Osteocyte (in vitro differentiated cells): ENCODE results near the gene CEP170B. TPM values are rescaled to one million over a fixed set of nuclear protein-coding genes. Genes with fewer than 3 reads are reported as not detected.

ENCODE experiments used
- DNase-seq: peaks from one replicate; pipeline ENCODE4 v3.0.0; 2021; ENCODE audit warnings: mixed read lengths; ENCODE audit not compliant: unreplicated experiment; ENCODE audit errors: extremely low spot score
- H3K27ac Mint-ChIP-seq: one replicate; pipeline ENCODE4 v1.8.0; 2021; ENCODE audit warnings: mild to moderate bottlenecking, mixed read lengths; ENCODE audit not compliant: unreplicated experiment
- H3K27me3 Mint-ChIP-seq: one replicate; pipeline ENCODE4 v1.8.0; 2021; ENCODE audit warnings: mixed read lengths; ENCODE audit not compliant: unreplicated experiment
- H3K36me3 Mint-ChIP-seq: one replicate; pipeline ENCODE4 v1.8.0; 2021; ENCODE audit warnings: mixed read lengths; ENCODE audit not compliant: unreplicated experiment
- H3K4me1 Mint-ChIP-seq: one replicate; pipeline ENCODE4 v1.8.0; 2021; ENCODE audit warnings: mixed read lengths; ENCODE audit not compliant: unreplicated experiment
- H3K4me3 Mint-ChIP-seq: one replicate; pipeline ENCODE4 v1.8.0; 2021; ENCODE audit warnings: mild to moderate bottlenecking, moderate library complexity, mixed read lengths; ENCODE audit not compliant: unreplicated experiment
- H3K9me3 Mint-ChIP-seq: one replicate; pipeline ENCODE4 v1.8.0; 2021; ENCODE audit warnings: mixed read lengths; ENCODE audit not compliant: unreplicated experiment
- CTCF ChIP-seq: fragments of 200-600 bp; sonication (generic); IDR thresholded peaks from 2 replicates; pipeline ENCODE4 v1.5.0; 2021; ENCODE audit warnings: antibody characterized with exemption, mild to moderate bottlenecking, moderate library complexity
- total RNA-seq: library from RNA; stranded (reverse); gene quantifications from 2 replicates; pipeline ENCODE4 v1.2.1, GENCODE V29; 2021

Gene CEP170B
- total RNA-seq, 1 donor from 2014 or later: 26.4 TPM

GRCh38 chr14:104845834-104846441, 19.1 kb upstream of the CEP170B start:
- peaks cover 15% of the 10 kb centered on the region for H3K4me1 Mint-ChIP-seq
- H3K4me3 Mint-ChIP-seq: no peak overlapping the region
- DNase-seq: no peak
- no peaks in the 10 kb centered on the region for H3K9me3 Mint-ChIP-seq
- no peak for TF ChIP-seq CTCF
- H3K27me3 Mint-ChIP-seq: peaks cover 49% of the 10 kb centered on the region
- no peak overlapping the region for H3K27ac Mint-ChIP-seq
- no peaks in the 10 kb centered on the region for H3K36me3 Mint-ChIP-seq

GRCh38 chr14:104852280-104852663, 12.8 kb upstream of the CEP170B start:
- Mint-ChIP-seq H3K9me3 (no peaks in the 10 kb centered on the region), H3K4me1 (no peaks in the 10 kb centered on the region), H3K27ac (no peak overlapping the region), H3K36me3 (no peaks in the 10 kb centered on the region), H3K27me3 (peaks cover 14% of the 10 kb centered on the region), H3K4me3 (no peak overlapping the region)
- no peak for TF ChIP-seq CTCF
- DNase-seq: no peak

- DNase-seq: no peak
- Mint-ChIP-seq H3K9me3 (no peaks in the 10 kb centered on the region), H3K27ac (no peak overlapping the region), H3K27me3 (peaks cover 14% of the 10 kb centered on the region), H3K4me3 (no peak overlapping the region), H3K36me3 (no peaks in the 10 kb centered on the region), H3K4me1 (no peaks in the 10 kb centered on the region)
- no peak for TF ChIP-seq CTCF
Measured at GRCh38 chr14:104855532-104856090, 9.5 kb upstream of the CEP170B start.

GRCh38 chr14:104856157-104856868, 8.8 kb upstream of the CEP170B start:
- Mint-ChIP-seq H3K27ac (no peak overlapping the region), H3K4me1 (no peaks in the 10 kb centered on the region), H3K9me3 (no peaks in the 10 kb centered on the region), H3K4me3 (no peak overlapping the region), H3K27me3 (peaks cover 14% of the 10 kb centered on the region), H3K36me3 (no peaks in the 10 kb centered on the region)
- no peak for TF ChIP-seq CTCF
- no peak for DNase-seq
